Measurements from ENCODE around the gene STX7.
"Not testable (repeated sequence)": the region's sequence is repeated elsewhere in the genome, so short reads cannot be mapped to it uniquely, and the experiment has no call there.

Gene STX7, protein sequence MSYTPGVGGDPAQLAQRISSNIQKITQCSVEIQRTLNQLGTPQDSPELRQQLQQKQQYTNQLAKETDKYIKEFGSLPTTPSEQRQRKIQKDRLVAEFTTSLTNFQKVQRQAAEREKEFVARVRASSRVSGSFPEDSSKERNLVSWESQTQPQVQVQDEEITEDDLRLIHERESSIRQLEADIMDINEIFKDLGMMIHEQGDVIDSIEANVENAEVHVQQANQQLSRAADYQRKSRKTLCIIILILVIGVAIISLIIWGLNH

DNA sequence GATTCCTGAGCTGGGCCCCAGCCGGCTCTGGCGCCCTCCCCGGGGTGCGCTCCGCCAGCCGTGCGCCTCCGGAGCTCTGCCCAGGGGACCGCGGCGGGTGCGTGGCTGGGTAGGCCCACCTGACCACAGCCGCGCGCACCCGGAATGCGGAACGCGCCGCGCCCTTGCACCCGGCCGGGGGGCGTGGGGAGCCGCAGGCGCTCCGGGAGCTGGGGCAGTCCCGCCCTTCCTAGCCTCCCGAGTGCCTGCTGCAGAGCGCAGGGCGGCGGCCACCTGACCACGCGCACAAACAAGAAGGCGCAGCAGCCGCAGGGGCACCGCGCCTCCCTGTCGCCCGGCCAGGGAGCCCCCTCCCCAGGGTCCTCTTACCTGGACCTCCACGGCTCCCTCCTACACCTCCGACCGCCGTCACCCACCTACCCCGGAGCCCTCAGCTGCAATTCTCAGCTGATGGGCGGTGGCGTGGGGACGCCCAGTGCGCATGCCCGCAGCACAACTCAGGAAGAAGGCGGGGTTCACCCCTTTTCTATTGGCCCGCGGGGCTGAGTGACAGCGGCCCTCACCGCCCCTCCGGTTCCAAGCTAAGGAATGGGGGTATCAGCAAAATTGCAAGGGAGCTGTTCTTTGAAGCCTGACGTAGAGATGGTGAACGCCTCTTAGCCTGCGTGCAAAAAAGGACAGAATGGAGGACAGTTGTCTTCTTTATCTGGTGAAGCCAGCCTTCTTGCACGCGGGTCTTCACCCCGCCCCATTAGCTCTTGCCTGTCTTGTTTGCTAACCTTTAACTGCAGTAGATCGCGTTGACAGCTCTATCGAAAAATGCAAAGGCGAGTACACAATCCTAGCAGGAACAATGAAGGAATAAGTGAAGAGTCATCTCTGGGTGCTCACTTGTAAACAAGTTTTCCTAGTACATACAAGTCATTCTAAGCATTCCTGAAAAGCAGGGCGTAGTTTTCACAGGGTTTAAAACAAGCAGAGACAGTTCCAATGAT is at the start of gene STX7:
TSS of gene STX7 (minus strand) at position 479 of the 995 bp plus-strand sequence. CDS start 9,586 bp downstream, outside the sequence.
- DNase-seq: peak; percentile 48

DNA sequence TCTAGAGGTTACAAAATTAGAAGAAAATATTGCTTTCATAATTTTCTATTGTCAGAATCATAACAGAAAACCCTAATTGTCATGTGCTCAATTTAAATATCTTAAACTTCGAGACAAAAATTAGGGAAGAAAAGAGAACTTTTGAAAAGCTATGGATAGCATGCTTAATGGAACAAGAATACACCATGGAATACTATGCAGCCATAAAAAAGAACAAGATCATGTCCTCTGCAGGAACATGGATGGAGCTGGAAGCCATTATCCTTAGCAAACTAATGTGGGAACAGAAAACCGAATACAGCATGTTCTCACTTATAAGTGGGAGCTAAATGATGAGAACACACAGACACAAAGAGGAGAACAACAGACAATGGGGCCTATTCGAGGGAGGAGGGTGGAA is 47.2 kb upstream of the STX7 start:
- not testable (repeated sequence) for DNase-seq

DNA sequence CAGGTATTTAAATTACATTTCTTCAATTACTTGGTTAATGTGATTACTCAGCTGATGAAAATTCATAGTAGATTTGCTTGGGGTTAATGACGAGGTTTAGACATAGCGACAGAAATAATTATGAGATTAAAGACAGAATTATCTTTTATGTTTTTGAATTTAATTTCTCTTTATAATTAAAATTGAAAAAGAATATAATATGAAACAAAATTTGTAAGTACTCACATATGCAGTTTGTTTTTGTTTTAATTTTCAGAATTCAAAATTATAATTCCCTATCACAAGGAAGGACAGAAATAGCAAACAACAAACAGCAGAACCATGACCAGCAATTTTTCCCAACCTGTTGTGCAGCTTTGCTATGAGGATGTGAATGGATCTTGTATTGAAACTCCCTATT is 39.5 kb upstream of the STX7 start, which contains the start of gene TAAR8:
TSS of gene TAAR8 (plus strand) at position 301 of the 400 bp plus-strand sequence. CDS start at position 322, 21 bp downstream.
- no peak for DNase-seq

DNA sequence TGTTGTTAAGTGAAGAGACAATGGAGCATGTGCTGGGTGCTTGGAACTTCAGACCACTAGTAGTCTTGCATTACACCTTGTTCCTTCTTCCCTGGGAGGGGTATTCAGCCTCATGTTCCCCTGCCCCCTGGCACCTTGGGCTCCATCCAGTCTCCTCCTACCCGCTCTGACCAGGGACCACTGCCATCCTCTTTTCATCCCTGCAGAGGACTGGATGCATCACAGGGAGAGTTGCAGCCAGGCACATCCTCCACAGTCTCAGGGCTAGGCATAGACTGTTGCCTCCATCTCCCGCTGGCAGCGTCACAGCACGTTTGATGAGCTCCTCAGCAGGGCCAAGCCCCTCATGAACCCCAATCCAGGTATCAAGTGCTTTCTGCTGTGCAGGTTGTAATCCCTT is 38.3 kb upstream of the STX7 start:
- DNase-seq: no peak

DNA sequence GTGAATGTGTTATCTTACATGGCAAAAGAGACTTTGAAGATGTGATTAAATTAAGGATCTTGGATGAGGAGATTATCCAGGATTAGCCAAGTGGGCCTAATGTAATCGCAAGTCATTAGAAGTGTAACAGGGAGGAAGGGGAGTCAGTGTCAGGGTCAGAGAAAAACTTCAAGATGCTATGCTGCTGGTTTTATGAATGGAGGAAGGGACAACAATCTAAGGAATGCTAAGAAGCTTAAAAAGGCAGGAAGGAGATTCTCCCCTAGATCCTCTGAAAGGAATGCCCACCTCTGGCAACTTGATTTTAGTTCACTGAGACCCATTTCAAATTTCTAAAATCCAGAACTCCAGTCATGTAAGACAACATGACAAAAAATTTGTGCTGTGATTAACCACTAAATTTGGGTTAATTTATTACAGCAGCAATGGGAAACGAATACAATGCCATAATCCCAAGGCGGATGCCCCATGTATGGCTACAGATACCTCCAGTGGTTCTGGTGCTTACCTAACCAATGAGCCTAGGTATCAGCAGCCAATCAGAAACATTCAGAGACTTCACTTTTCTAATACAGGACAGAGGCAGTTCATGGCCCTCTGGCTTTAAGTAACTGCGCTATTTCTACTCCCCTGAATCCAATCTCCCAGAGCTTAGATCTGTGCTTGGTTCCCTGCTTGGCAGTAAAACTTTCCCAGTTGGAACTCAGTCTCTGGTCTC is 36.0 kb upstream of the STX7 start:
- no peak for DNase-seq

DNA sequence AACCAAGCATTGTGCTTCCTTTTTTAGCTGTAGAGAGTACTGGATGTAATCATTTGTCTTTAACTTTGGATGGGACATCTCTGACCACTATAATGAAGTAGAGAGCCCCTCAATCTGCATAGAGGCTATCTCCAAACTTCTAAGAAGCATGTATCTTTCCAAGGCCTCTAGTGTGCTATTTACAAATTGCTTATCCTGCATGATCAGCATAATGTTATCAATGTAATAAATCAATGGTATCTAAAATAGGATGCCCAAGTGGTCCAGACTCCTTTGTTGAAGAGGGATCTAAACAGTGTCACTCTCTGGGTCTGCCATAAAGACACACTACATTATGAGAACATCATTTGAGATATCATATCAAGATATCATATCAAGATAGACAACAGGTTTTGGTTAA is 31.9 kb upstream of the STX7 start:
- no peak for DNase-seq

DNA sequence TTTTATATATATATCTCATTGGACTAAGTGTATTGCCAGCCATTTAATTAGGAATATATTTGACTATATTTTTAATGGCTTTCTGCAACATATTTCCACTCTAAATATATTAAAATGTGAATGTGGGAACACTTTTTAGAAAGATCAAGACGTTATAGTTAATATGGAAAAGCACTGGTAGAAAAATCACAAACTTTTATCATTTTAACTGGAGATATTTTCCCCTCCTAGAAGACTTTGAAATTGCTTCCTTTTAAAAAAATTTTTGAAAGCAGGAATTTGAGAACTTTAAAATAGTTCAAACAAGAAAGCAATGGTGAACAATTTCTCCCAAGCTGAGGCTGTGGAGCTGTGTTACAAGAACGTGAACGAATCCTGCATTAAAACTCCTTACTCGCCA is 25.1 kb upstream of the STX7 start, which contains the start of gene TAAR9:
TSS of gene TAAR9 (plus strand) at position 301 of the 400 bp plus-strand sequence. CDS start at position 314, 13 bp downstream.
- no peak for DNase-seq

DNA sequence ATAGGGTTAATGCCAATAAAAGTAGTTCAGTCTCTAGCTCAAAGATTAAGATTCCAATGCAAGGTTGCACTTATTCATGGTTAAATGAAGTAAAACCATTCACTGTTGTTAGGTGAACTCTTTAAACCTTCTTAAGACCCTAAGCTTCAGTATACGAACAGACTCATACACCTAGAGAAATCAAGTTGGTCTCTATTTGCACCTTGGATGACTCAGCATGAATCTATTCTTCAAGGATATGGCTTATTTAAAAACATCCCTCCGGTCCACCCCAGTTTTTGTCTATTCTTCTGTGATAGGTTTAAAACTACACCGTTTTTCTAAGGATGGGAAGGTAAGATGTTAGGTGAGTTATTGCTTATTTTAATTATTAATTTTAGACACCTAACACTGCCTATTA is 24.2 kb upstream of the STX7 start:
- DNase-seq: no peak

DNA sequence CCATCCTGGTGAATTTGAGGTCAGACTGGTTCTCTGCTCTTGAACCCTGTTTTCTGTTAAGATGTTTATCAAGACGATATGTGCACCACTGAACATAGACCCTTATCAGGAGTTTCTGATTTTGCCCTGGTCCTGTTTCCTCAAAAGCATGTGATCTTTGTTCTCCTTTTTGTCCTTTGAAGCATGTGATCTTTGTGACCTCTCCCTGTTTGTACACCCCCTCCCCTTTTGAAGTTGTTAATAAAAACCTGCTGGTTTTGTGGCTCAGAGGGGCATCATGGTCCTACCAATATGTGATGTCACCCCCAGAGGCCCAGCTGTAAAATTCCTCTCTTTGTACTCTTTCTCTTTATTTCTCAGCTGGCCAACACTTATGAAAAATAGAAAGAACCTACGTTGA is 21.6 kb upstream of the STX7 start:
- DNase-seq: not testable (repeated sequence)

DNA sequence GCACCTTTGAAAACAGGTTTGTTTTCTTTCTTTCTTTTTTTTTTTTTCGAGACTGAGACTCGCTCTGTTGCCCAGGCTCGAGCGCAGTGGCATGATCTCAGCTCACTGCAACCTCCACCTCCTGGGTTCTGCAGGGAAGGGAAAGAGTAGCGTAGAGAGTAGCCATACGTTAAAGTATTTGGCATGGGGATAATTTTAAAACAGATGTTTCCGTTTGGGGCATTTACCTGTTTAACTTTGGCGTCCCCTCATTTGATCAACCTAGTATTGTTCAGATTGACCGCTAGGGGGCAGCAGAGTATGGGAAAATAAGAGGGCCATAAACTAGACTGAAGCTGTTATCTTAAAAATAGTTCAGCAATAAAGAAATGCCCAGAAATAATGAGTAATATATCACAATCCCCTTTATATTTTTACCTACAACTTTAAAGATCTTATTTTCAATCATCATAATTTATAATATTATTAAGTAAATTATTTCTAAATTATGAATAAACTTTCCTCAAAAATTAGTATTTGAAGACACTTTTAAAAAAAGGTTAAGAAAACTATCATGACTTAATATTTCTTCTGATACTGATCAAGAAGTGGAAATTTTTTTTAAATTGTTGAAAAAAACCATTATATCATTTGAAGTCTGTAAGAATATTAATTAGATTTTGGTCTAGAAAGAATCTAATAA is 17.5 kb upstream of the STX7 start:
- DNase-seq: peak; percentile 19

DNA sequence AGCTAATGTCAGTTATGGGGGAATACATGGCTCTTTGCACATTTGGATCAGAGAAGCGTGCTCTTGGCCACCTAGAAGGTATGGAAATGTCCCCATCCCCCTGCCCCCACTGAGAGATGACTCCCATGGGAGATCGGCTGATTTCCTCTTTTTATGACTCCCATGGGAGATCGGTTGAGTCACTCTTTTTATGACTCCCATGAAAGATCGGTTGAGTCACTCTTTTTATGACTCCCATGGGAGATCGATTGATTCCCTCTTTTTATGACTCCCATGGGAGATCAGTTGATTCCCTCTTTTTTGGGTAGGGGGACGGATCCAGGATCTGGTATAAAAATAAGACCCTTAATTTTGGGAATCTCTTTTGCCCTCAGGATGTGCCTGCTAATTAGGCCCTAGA is 14.9 kb upstream of the STX7 start:
- DNase-seq: no peak

DNA sequence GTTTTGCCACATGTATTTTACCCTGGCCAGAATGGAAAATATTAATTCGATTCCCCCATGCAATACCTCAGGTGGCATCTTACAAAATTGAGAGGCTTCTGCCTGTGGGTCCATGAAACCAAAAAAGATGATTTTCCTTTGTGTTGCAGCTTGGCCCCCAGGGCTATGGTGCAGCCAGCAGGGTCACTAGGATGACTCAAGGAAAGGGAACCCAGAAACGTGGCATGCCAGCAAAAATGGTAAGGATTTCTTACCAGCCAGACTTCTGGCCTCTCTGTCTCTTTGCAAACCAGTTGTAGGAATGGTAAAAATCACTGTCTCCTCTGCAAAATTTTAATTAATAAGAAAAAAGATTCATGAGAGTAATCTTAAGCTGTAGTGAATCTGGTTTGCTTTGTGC is 13.5 kb upstream of the STX7 start:
- DNase-seq: no peak

DNA sequence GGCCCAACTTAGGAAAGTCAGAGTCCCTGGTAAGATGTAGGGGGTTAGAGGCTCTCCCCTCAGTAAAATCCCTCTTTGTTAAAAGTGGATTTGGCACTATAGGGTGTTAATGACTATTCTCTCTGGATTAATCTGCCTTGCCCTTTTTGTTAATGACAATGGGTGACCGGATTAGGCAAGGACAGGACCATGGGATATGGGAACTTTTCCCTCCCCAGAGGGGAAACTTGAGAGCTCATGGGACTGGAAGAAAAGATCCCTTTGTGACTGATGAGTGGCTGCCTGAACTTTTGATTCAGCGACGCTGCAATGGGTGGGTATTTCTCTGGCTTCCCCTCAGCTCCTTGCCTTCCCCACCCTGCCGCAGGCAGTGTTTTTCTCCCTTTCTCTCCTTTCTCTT is 12.9 kb upstream of the STX7 start:
- no peak for DNase-seq

DNA sequence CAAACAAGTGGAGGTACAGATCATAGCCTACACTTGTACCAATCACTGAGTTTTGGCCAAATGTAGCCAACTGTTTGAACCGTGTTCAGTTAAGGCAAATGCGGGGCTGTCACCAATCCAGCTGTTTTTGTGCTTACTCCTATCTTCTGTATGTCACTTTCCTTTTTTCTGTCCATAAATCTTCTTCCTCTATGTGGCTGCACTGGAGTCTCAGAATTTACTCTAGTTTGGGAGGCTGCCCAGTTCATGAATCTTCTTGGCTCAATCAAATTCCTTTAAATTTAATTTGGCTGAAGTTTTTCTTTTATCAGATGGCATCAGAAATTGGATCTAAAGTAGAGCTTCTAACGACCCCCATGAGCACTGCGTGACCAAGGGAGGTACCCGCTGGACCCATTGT is 11.7 kb upstream of the STX7 start:
- DNase-seq: no peak

DNA sequence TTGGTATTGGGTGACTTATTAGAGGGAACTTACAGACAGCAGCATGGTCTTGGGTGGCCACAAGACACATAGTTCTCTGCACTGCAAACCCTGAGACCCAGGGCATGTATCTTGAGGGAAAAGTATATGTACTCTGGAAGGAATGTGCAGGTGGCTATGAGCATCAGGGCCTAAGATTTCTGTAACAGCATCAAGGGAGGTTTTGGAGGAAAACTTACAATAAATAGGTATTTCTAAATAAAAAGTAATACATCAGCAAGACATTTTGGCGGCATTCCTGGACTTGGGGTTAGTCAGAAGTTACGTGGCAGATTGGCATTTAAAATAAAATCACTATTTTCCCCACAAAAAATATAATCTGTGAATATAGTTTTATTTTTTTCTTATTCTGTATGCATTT is 8.0 kb upstream of the STX7 start:
- DNase-seq: no peak

DNA sequence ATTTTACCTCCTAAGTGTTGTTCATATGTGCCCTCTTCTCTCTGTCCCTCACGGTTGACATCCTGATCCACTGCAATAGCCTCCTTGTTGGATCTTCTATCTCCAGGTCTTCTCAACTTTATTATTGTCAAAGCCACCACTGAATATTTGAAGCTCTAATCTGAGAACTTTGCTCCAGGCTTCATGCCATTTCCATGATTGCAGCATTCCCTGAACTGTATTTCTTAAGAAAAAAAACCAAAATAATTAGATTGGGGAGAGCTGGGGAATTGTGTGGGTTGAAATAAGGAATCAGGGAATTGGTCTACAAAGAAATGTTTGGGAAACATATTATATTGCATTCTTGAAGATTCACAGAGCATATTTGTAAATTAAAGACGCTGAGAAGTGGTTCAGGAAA is 2.5 kb upstream of the STX7 start:
- DNase-seq: no peak

DNA sequence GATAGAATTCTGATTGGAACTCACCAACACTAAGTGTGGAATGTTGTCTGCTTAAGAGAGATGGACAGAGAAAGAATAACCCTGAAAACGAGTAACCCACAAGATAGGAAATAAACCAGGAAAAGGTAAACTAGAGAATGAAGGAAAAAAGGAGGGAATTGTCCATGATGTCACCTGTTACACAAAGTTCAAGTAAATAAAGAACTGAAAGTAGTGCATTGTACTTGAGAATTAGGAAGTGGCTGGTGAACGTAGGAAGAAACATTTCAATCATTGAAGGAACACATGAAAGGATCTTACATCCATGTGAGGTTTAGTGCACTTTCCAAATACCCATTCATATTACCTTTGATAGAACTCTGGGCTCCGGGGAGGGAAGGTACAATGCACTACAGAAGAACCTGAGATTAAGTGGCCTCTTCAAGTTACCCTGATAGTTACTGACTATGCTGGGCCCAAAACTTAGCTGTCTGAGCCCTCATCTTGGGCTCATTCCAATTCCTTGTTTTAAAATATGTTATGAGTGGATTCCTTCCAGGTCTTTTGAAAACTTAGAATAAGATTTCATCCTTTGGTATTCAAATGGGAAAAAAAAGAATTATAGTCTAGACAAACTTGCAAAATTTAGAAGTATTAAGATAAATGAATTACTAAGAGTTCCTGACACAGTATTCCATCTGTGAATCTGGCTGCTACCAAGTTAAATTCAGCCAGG is 1.1 kb upstream of the STX7 start:
- DNase-seq: no peak

DNA sequence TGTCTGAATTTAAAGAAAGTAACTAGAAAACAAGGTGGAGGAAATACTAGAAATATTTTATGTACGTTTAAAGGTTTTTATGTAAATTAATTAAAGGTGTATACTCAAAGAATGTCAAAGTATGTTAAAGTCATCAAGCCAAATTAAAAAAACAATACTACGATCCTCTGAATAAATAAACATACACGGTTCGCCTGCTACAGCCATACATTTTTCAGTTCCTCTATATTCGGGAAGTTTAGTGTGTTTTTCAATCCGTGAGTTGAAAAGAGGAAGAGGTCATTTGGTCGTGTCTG is 626 bp downstream of the STX7 start:
- DNase-seq: no peak

DNA sequence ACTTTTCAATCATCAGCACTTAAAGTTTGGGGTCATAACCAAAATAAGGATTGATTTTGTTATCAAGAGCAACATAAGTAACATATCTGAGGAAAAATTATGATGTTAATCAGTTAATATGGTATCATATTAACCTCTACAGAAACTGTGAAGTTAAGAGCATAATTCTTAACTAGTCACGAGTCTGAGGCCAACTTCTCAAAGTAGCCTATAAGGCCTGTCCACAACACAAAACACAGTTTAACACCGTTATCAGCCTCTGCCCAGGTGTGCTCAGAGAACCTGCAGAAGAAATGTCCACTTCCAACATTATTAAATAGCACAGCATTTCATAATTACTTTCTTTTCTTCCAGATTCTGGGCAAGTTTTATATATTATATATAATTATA is 1.1 kb downstream of the STX7 start:
- no peak for DNase-seq

DNA sequence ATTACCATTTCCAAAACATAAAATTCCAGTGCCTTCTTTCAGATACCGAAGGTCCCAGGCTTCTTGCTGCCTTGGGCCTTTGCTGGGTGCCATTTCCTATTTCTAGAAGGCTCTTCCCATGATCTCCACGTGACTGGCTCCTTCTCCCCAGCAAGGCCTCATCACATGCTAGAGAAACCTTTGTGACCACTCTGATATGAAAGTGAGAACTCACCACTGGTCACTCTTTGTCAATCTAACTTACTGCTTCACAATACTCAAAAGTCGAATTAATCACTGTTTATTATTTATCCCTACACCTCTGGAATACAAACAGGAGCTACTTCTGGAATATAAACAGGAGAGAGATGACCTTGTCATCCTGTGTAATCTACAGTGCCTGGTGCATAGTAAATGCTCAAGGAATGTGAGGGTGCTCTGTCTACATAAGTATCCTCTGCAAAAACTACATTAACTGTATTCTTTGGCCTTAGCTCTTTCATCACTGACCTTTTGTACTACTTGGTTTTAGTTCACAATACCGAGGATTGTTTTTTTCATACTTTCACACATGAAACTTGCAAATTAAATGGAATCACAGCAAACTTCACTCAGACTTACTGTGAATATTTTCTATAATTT is 1.6 kb downstream of the STX7 start:
- no peak for DNase-seq
